ENCODE results near the gene MRGPRX3.

DNA sequence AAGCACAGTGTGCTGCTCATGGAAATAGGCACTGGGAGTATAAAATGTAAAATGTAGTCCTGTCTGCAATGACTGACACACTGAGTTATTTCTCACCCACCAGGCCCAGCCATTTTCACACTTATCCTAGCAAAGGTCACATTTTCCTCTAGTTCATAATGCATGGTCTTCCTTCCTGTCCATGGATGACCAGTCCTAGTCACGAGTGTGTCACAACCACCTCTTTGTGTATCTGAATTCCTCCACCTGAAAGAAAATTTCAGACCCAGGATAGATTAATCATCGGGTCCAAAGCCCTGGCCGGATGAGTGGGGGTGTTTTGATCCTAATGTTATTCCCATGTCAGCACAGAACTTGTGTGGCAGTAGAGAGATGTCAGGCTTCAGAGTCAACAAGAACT is 40.3 kb downstream of the MRGPRX3 start, which contains the start of gene MRGPRX4:
- TF ChIP-seq, protein P1, sequence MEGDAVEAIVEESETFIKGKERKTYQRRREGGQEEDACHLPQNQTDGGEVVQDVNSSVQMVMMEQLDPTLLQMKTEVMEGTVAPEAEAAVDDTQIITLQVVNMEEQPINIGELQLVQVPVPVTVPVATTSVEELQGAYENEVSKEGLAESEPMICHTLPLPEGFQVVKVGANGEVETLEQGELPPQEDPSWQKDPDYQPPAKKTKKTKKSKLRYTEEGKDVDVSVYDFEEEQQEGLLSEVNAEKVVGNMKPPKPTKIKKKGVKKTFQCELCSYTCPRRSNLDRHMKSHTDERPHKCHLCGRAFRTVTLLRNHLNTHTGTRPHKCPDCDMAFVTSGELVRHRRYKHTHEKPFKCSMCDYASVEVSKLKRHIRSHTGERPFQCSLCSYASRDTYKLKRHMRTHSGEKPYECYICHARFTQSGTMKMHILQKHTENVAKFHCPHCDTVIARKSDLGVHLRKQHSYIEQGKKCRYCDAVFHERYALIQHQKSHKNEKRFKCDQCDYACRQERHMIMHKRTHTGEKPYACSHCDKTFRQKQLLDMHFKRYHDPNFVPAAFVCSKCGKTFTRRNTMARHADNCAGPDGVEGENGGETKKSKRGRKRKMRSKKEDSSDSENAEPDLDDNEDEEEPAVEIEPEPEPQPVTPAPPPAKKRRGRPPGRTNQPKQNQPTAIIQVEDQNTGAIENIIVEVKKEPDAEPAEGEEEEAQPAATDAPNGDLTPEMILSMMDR (IDR thresholded peaks at IDR 0.05): no peak
- no peak for TF ChIP-seq POLR2A (IDR thresholded peaks at IDR 0.05)
